ENCODE data around the gene SMC6.

GRCh38 chr2:17630089-17630488 lies 123.5 kb downstream of the SMC6 start:
- TF ChIP-seq, protein P1, sequence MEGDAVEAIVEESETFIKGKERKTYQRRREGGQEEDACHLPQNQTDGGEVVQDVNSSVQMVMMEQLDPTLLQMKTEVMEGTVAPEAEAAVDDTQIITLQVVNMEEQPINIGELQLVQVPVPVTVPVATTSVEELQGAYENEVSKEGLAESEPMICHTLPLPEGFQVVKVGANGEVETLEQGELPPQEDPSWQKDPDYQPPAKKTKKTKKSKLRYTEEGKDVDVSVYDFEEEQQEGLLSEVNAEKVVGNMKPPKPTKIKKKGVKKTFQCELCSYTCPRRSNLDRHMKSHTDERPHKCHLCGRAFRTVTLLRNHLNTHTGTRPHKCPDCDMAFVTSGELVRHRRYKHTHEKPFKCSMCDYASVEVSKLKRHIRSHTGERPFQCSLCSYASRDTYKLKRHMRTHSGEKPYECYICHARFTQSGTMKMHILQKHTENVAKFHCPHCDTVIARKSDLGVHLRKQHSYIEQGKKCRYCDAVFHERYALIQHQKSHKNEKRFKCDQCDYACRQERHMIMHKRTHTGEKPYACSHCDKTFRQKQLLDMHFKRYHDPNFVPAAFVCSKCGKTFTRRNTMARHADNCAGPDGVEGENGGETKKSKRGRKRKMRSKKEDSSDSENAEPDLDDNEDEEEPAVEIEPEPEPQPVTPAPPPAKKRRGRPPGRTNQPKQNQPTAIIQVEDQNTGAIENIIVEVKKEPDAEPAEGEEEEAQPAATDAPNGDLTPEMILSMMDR (IDR thresholded peaks at IDR 0.05) = no peak
- TF ChIP-seq POLR2A (IDR thresholded peaks at IDR 0.05) = no peak

Measured in Peyer's patch (tissue), 4 donors.